Fibroblast of the aortic adventitia (primary cell): Measurements from ENCODE around the gene DPH2. TPM values are rescaled to one million over a fixed set of nuclear protein-coding genes. Genes with fewer than 3 reads are reported as not detected.

ENCODE experiments used
- DNase-seq: peaks from one replicate; pipeline ENCODE4 v3.0.0-alpha.2; 2010; ENCODE audit warnings: low read depth
- H3K4me3 ChIP-seq: 2 replicates; pipeline ENCODE4 v1.5.1; 2011; ENCODE audit warnings: low read depth, mild to moderate bottlenecking, control low read depth, low read length, moderate library complexity
- total RNA-seq: library from RNA; depleted of rRNA; stranded (reverse); fragments of >200 nt; gene quantifications from 2 replicates; pipeline ENCODE4 v1.2.3, GENCODE V29; 2012; ENCODE audit warnings: low replicate concordance
- TF ChIP-seq, protein P1 (sequence below): IDR thresholded peaks from 2 replicates; pipeline ENCODE4 v1.5.1; 2011; ENCODE audit warnings: mild to moderate bottlenecking, low read length, control low read depth, inconsistent platforms; ENCODE audit not compliant: insufficient read depth

The DPH2 gene
- total RNA-seq, 1 donor: 15.6 TPM

GRCh38 chr1:43981636-43982035 lies 11.8 kb downstream of the DPH2 start:
- TF ChIP-seq, protein P1, sequence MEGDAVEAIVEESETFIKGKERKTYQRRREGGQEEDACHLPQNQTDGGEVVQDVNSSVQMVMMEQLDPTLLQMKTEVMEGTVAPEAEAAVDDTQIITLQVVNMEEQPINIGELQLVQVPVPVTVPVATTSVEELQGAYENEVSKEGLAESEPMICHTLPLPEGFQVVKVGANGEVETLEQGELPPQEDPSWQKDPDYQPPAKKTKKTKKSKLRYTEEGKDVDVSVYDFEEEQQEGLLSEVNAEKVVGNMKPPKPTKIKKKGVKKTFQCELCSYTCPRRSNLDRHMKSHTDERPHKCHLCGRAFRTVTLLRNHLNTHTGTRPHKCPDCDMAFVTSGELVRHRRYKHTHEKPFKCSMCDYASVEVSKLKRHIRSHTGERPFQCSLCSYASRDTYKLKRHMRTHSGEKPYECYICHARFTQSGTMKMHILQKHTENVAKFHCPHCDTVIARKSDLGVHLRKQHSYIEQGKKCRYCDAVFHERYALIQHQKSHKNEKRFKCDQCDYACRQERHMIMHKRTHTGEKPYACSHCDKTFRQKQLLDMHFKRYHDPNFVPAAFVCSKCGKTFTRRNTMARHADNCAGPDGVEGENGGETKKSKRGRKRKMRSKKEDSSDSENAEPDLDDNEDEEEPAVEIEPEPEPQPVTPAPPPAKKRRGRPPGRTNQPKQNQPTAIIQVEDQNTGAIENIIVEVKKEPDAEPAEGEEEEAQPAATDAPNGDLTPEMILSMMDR: no peak
- H3K4me3 ChIP-seq: no peak overlapping the region
- DNase-seq: no peak

- no peak for DNase-seq
- TF ChIP-seq, protein P1: no peak
- no peak overlapping the region for H3K4me3 ChIP-seq
Measured at GRCh38 chr1:43982241-43982640, 12.4 kb downstream of the DPH2 start.

GRCh38 chr1:43982808-43983207 lies 13.0 kb downstream of the DPH2 start:
- no peak overlapping the region for H3K4me3 ChIP-seq
- TF ChIP-seq, protein P1: no peak
- DNase-seq: no peak

DNA sequence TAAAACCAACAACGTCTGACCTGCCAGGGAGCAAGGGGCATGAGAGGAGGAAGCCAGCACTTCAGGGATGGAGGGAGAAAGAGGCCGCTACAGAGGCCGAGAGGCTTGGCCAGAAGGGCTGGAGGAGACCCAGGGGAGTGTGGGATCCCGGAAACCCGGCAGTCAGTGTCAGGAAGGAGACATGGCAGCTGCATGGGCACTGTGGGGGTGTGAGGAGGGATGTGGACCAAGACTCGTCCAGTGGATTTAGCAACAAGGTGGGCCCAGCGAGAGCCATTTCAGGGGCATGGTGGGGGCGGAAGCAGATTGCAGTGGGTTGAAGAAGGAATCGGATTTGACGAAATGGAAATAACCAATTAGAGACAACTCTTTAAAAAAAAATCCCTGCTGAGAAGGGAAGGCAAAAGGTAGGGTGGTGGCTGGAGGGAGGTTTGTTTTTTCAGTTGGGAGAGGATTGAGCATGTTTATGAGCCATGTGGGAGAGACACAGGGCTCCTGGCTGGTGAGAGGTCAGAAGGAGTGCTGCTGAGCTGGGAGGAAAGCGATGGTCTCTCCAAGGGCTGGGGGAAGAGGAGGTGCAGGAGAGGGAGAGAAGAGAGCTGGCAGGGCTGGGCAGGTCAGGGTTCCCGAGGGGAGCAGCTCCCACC lies 13.6 kb downstream of the DPH2 start:
- DNase-seq: no peak
- no peak overlapping the region for H3K4me3 ChIP-seq
- TF ChIP-seq, protein P1: no peak

- H3K4me3 ChIP-seq: no peak overlapping the region
- TF ChIP-seq, protein P1: no peak
- DNase-seq: no peak
Measured at GRCh38 chr1:43984855-43985254, 15.0 kb downstream of the DPH2 start.

DNA sequence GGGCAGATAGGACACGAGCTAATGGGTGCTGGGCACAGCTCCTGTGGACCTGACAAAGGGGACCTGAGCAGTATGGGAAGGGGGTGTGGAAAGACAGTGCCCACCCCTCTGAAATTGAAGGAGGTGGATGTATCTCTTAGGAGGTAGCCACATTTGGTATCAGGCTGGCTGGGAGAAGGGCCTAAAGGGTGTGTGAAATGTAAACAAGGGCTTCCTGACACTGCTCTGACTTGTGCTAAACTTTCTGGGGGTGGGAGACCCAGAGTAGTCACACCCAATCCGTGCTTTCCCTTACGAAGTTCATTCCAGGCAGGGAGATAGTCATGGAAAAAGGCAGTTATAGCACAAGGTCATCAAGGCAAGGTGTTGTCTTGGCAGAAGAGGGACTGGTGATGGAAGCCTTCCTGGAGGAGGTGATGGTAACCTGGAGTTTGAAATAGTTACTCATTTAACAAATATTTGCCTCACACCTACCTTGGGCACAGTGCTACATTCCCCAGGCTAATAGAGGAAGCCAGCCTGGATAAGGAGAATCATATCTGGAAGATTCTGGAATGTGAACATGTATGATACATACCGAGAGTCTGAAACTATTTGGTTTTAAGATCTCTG lies 16.3 kb downstream of the DPH2 start:
- DNase-seq: no peak
- TF ChIP-seq, protein P1: no peak

More for the DNA sequence above, 16.3 kb downstream of the DPH2 start:
- H3K4me3 ChIP-seq: no peak overlapping the region
